GM12878 (cell line): ENCODE measurements around the gene CDC7. TPM values are rescaled to one million over a fixed set of nuclear protein-coding genes. Genes with fewer than 3 reads are reported as not detected.

Source experiments
- ATAC-seq: fragments of 200-7000 bp; cut with Tn5 transposase; 3 replicates; pipeline ENCODE4 v1.9.1; 2020; ENCODE audit warnings: mild to moderate bottlenecking, moderate library complexity
- BruUV-seq: library from RNA; stranded (reverse); fragments of 400-500 nt; replicated peaks from 2 replicates; lab custom pipeline; 2021; lab: Mats Ljungman, UMichigan
- CTCF ChIA-PET: fragments of 300-600 bp; sonication (Branson Sonifier 250); formaldehyde crosslinking; extraction: SDS; loops from one replicate; lab custom pipeline; 2021; ENCODE audit warnings: inconsistent platforms; lab: Yijun Ruan, JAX
- POLR2A ChIA-PET: fragments of 350-600 bp; formaldehyde crosslinking; extraction: SDS; loops from one replicate; lab custom pipeline; 2021; ENCODE audit warnings: inconsistent platforms; lab: Charles Lee
- RAD21 ChIA-PET: fragments of 300-600 bp; sonication (Branson Sonifier 250); formaldehyde crosslinking; loops from one replicate; lab custom pipeline; 2023; ENCODE audit warnings: antibody characterized with exemption; ENCODE audit not compliant: unreplicated experiment; lab: Charles Lee
- SMC1A ChIA-PET: fragments of 300-600 bp; sonication (Branson Sonifier 250); formaldehyde crosslinking; loops from one replicate; lab custom pipeline; 2023; ENCODE audit not compliant: unreplicated experiment, uncharacterized antibody; lab: Charles Lee
- DNase-seq: peaks from one replicate; pipeline ENCODE4 v3.0.0-alpha.2; 2011; ENCODE audit warnings: low read depth, low spot score
- FAIRE-seq: peaks from 3 replicates; lab custom pipeline; 2011; peaks lifted over from hg19 to GRCh38; lab: Jason Lieb, UNC
- H2AFZ ChIP-seq: 2 replicates; pipeline ENCODE4 v1.6.0; 2011; ENCODE audit warnings: low read depth, low read length, control low read depth; ENCODE audit not compliant: control insufficient read depth
- H3K27ac ChIP-seq: 2 replicates; pipeline ENCODE4 v1.5.1; 2011; ENCODE audit warnings: control low read depth; ENCODE audit not compliant: control insufficient read depth, insufficient read depth
- H3K27me3 ChIP-seq, 2 experiments: replicated peaks in 1 of 2; 2 replicates each; pipeline versions ENCODE4 v1.6.0 to v1.6.1; 2011; ENCODE audit warnings: low read length in 1 of 2; ENCODE audit not compliant: control insufficient read depth in 2 of 2, insufficient read depth in 2 of 2
- H3K36me3 ChIP-seq, 2 experiments: 2 replicates each; pipeline ENCODE4 v1.5.1; 2011; ENCODE audit warnings: low read length in 1 of 2; ENCODE audit not compliant: control insufficient read depth in 2 of 2, insufficient read depth in 2 of 2
- H3K4me1 ChIP-seq: 2 replicates; pipeline ENCODE4 v1.6.1; 2011; ENCODE audit warnings: mild to moderate bottlenecking, low read length, moderate library complexity, mixed read lengths; ENCODE audit not compliant: control insufficient read depth, insufficient read depth
- H3K4me2 ChIP-seq: 2 replicates; pipeline ENCODE4 v1.6.0; 2011; ENCODE audit warnings: control low read depth; ENCODE audit not compliant: control insufficient read depth, insufficient read depth
- H3K4me3 ChIP-seq: fragments of 200-600 bp; sonication (generic); 2 replicates; pipeline ENCODE4 v1.5.1; 2016
- H3K79me2 ChIP-seq: 2 replicates; pipeline ENCODE4 v1.6.0; 2011; ENCODE audit warnings: low read length; ENCODE audit not compliant: control insufficient read depth, insufficient read depth
- H3K9ac ChIP-seq: 2 replicates; pipeline ENCODE4 v1.8.0; 2011; ENCODE audit warnings: low read length, control low read depth, mixed read lengths; ENCODE audit not compliant: control insufficient read depth, insufficient read depth
- H3K9me3 ChIP-seq: replicated peaks from 3 replicates; pipeline ENCODE4 v1.5.1; 2011; ENCODE audit warnings: mild to moderate bottlenecking, low read length; ENCODE audit not compliant: control insufficient read depth, insufficient read depth
- H4K20me1 ChIP-seq: 2 replicates; pipeline ENCODE4 v1.6.0; 2011; ENCODE audit not compliant: control insufficient read depth, insufficient read depth
- KLF5 ChIP-seq: fragments of 450-650 bp; IDR thresholded peaks from 2 replicates; pipeline ENCODE4 v1.6.1; 2014; ENCODE audit warnings: mild to moderate bottlenecking; ENCODE audit not compliant: partially characterized antibody
- NFYB ChIP-seq: IDR thresholded peaks from 2 replicates; pipeline ENCODE4 v1.6.1; 2011; ENCODE audit warnings: low read depth, mild to moderate bottlenecking, low read length, improper control_type of control experiment, moderate library complexity; ENCODE audit not compliant: insufficient read depth
- PML ChIP-seq: IDR thresholded peaks from 2 replicates; pipeline ENCODE4 v1.6.1; 2012; ENCODE audit warnings: low read length, inconsistent platforms
- POLR2AphosphoS5 ChIP-seq: IDR thresholded peaks from 2 replicates; pipeline ENCODE4 v1.6.1; 2011; ENCODE audit warnings: mild to moderate bottlenecking, low read length, inconsistent platforms
- RFX5 ChIP-seq: IDR thresholded peaks from 2 replicates; pipeline ENCODE4 v1.6.1; 2011; ENCODE audit warnings: low read depth, low read length, improper control_type of control experiment
- SMC3 ChIP-seq: IDR thresholded peaks from 2 replicates; pipeline ENCODE4 v1.6.1; 2011; ENCODE audit warnings: low read length, improper control_type of control experiment, borderline replicate concordance
- SRF ChIP-seq, 2 experiments: IDR thresholded peaks; 2 replicates each; pipeline ENCODE4 v1.6.1; 2011; ENCODE audit warnings: low read depth in 2 of 2, low read length in 2 of 2, mild to moderate bottlenecking in 1 of 2, moderate library complexity in 1 of 2
- ZBED1 ChIP-seq: IDR thresholded peaks from 2 replicates; pipeline ENCODE4 v1.6.1; 2016; ENCODE audit warnings: borderline replicate concordance
- WGBS: methylation state at CpG from one replicate; pipeline ENCODE4 v1.1.6; 2016; ENCODE audit warnings: low lambda C conversion rate; ENCODE audit not compliant: insufficient replicate concordance, insufficient coverage; ENCODE audit errors: missing lambda C conversion rate; 5-methylcytosine and 5-hydroxymethylcytosine counted together
- in situ Hi-C: fragments of 300-500 bp; cut with MboI; formaldehyde crosslinking; loops from 9 replicates; pipeline ENCODE4 v1.14.3; 2018; ENCODE audit warnings: mixed read lengths
- intact Hi-C: fragments of 100-400 bp; cut with micrococcal nuclease; formaldehyde crosslinking; loops from one replicate; pipeline ENCODE4 v1.14.2; 2022; ENCODE audit not compliant: unreplicated experiment
- polyA plus RNA-seq, 11 experiments: library from polyadenylated mRNA; depleted of rRNA in 4 of 11; unstranded in 6 of 11; stranded (reverse) in 5 of 11; fragments of >200 nt; fragmentation: Nextera tagmentation in 4 of 11; fragmentation: Illumina TruSeq in 1 of 11; extraction: Ambion mirVana in 4 of 11; extraction: Trizol in 1 of 11; gene quantifications; 1 replicate in 1 of 11; 2 replicates in 10 of 11; pipeline versions ENCODE4 v1.2.1 to v1.2.3, GENCODE V29; 2011 to 2016; ENCODE audit warnings: inconsistent platforms in 2 of 11, missing spikeins in 2 of 11, low read depth in 1 of 11
- total RNA-seq, 4 experiments: library from RNA; depleted of rRNA in 3 of 4; stranded (reverse); fragments of >200 nt in 3 of 4; fragmentation: Illumina TruSeq in 1 of 4; extraction: Trizol in 1 of 4; gene quantifications; 2 replicates each; pipeline versions ENCODE4 v1.2.1 to v1.2.3, GENCODE V29; 2013 to 2021
- TF ChIP-seq, protein P1 (sequence below): IDR thresholded peaks from 2 replicates; pipeline ENCODE4 v1.6.1; 2011; ENCODE audit warnings: mild to moderate bottlenecking, low read depth, low read length, moderate library complexity; ENCODE audit not compliant: insufficient replicate concordance
- TF ChIP-seq, protein P2 (sequence below): IDR thresholded peaks from 2 replicates; pipeline ENCODE4 v1.6.1; 2011; ENCODE audit warnings: borderline replicate concordance, low read depth, mild to moderate bottlenecking, moderate library complexity, low read length; ENCODE audit not compliant: insufficient read depth, poor library complexity, severe bottlenecking
- TF ChIP-seq, protein P3 (sequence below): IDR thresholded peaks from 2 replicates; pipeline ENCODE4 v1.6.1; 2012; ENCODE audit warnings: improper control_type of control experiment, low read depth, low read length; ENCODE audit not compliant: insufficient replicate concordance

CDC7 gene
- total and polyA plus RNA-seq, 10 of the 15 experiments (the other 5 are each of a cell fraction or from before 2014, with no cell fraction given): 14.9 to 37.8 (median 26.0) TPM

DNA sequence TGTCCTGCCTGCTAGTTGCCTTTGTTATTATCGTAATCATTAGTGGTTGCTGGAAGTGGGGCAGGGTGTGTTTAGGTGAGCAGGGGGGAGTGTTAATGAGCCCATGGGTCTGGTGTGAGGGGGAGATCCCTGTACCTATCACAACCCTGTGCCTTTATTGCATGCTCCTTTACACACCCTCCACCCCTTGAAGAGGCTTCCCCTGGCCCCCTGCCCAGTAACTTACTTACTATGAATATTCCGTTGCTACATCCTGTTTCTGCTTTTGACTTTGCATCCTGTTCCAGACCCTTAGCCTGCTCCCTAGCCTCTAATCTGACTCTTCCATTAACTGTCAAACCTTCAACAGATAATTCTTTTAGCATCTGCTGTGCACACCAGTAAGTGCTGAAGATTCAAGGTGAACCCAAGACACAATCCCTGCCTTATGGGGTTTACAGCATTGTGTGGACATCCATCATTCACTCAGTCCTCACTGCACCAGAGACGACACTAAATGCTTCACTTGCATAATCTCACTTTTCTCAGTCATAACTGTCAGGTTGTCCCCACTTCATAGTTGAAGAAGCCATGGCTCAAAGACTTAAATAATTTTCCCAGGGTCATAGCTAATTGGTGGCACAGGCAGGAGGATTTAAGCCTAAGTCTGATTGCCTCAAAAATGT is 47.9 kb downstream of the CDC7 start (continued):
- TF ChIP-seq, protein P1, sequence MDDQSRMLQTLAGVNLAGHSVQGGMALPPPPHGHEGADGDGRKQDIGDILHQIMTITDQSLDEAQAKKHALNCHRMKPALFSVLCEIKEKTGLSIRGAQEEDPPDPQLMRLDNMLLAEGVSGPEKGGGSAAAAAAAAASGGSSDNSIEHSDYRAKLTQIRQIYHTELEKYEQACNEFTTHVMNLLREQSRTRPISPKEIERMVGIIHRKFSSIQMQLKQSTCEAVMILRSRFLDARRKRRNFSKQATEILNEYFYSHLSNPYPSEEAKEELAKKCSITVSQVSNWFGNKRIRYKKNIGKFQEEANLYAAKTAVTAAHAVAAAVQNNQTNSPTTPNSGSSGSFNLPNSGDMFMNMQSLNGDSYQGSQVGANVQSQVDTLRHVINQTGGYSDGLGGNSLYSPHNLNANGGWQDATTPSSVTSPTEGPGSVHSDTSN: no peak
- TF ChIP-seq, protein P2, sequence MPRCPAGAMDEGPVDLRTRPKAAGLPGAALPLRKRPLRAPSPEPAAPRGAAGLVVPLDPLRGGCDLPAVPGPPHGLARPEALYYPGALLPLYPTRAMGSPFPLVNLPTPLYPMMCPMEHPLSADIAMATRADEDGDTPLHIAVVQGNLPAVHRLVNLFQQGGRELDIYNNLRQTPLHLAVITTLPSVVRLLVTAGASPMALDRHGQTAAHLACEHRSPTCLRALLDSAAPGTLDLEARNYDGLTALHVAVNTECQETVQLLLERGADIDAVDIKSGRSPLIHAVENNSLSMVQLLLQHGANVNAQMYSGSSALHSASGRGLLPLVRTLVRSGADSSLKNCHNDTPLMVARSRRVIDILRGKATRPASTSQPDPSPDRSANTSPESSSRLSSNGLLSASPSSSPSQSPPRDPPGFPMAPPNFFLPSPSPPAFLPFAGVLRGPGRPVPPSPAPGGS: no peak
- no peak for TF ChIP-seq NFYB
- TF ChIP-seq SMC3: no peak

DNA sequence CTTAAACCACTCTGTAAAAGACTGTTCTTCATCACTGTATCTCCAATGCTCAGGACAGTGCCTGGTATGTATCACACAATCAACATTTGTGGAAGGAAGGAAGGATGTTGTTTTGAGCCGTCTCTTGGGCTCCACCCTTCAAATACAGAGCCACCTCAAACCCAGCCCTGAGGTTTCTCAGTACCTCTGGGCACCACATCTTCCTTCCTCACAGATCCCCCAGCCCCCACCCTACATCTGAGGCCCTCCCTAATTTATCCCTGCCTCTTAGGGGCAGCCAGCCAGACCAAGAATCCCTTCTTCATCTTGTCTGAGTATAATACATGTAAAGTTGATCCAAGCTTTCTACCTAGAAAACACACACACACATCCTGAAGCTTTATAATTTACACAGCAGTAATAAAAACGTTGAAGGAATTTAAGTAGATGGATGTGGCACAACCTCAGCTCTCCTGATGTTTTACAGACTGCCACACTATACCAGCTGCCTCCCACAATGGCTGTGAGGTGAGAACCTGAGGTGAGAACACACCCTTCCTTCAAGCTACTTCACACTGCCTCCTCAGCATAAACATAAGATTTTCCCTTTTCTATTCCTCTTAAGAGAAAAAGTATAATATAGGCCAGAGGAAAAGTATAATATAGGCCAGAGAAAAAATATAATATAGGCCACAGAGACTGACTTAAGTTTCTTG is 48.5 kb downstream of the CDC7 start:
- in situ Hi-C loops: no loop called here
- no peaks in the 10 kb centered on the region for H3K4me1 ChIP-seq
- 0% methylated on average over 2 of the region's 2 CpGs for WGBS
- BruUV-seq: no TSS peak
- no peak overlapping the region for H3K27ac ChIP-seq
- RAD21 ChIA-PET: interaction anchor here (0.6 kb wide), 1 partner anchor 96 kb away, joined by 3 read pairs; no protein-coding TSS in a partner anchor
- no peaks in the 10 kb centered on the region for H3K27me3 ChIP-seq
- no peak; the same call in 1 of the 3 replicates for ATAC-seq
- FAIRE-seq: no peak
- SMC1A ChIA-PET: interaction anchor here (1.2 kb wide), 1 partner anchor 16 kb away, joined by 3 read pairs; no protein-coding TSS in a partner anchor
- H4K20me1 ChIP-seq: no peaks in the 10 kb centered on the region
- H3K9me3 ChIP-seq: no peaks in the 10 kb centered on the region; the same call in 2 of the 3 replicates
- DNase-seq: no peak
- H3K9ac ChIP-seq: no peak overlapping the region
- intact Hi-C loops: no loop called here
- no peak overlapping the region for H3K4me2 ChIP-seq
- no peak overlapping the region for H2AFZ ChIP-seq
- POLR2A ChIA-PET: no interaction called here
- H3K36me3 ChIP-seq: no peaks in the 10 kb centered on the region
- no peak overlapping the region for H3K4me3 ChIP-seq
- CTCF ChIA-PET: interaction anchor here (0.8 to 1.2 kb wide), 2 partner anchors 20 to 27 kb away, joined by 3 read pairs; no protein-coding TSS in a partner anchor
- no peaks in the 10 kb centered on the region for H3K79me2 ChIP-seq
- TF ChIP-seq KLF5 (no peak), SRF (IDR thresholded peaks at IDR 0.05; ENCODE audit: low read depth in 2 of 2, low read length in 2 of 2) (no peak), ZBED1 (no peak), POLR2AphosphoS5 (no peak), PML (no peak), RFX5 (no peak)
- TF ChIP-seq, protein P3, sequence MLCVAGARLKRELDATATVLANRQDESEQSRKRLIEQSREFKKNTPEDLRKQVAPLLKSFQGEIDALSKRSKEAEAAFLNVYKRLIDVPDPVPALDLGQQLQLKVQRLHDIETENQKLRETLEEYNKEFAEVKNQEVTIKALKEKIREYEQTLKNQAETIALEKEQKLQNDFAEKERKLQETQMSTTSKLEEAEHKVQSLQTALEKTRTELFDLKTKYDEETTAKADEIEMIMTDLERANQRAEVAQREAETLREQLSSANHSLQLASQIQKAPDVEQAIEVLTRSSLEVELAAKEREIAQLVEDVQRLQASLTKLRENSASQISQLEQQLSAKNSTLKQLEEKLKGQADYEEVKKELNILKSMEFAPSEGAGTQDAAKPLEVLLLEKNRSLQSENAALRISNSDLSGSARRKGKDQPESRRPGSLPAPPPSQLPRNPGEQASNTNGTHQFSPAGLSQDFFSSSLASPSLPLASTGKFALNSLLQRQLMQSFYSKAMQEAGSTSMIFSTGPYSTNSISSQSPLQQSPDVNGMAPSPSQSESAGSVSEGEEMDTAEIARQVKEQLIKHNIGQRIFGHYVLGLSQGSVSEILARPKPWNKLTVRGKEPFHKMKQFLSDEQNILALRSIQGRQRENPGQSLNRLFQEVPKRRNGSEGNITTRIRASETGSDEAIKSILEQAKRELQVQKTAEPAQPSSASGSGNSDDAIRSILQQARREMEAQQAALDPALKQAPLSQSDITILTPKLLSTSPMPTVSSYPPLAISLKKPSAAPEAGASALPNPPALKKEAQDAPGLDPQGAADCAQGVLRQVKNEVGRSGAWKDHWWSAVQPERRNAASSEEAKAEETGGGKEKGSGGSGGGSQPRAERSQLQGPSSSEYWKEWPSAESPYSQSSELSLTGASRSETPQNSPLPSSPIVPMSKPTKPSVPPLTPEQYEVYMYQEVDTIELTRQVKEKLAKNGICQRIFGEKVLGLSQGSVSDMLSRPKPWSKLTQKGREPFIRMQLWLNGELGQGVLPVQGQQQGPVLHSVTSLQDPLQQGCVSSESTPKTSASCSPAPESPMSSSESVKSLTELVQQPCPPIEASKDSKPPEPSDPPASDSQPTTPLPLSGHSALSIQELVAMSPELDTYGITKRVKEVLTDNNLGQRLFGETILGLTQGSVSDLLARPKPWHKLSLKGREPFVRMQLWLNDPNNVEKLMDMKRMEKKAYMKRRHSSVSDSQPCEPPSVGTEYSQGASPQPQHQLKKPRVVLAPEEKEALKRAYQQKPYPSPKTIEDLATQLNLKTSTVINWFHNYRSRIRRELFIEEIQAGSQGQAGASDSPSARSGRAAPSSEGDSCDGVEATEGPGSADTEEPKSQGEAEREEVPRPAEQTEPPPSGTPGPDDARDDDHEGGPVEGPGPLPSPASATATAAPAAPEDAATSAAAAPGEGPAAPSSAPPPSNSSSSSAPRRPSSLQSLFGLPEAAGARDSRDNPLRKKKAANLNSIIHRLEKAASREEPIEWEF: no peak
